HG03575 (cell line): Measurements from ENCODE around the gene MAFG.

Experiments used
- ATAC-seq: cut with Tn5 transposase; IDR thresholded peaks from one replicate; pipeline ENCODE4 v1.9.1; 2021; ENCODE audit not compliant: unreplicated experiment, insufficient number of reproducible peaks, low FRiP score; ENCODE audit errors: extremely low read depth

Gene MAFG

DNA sequence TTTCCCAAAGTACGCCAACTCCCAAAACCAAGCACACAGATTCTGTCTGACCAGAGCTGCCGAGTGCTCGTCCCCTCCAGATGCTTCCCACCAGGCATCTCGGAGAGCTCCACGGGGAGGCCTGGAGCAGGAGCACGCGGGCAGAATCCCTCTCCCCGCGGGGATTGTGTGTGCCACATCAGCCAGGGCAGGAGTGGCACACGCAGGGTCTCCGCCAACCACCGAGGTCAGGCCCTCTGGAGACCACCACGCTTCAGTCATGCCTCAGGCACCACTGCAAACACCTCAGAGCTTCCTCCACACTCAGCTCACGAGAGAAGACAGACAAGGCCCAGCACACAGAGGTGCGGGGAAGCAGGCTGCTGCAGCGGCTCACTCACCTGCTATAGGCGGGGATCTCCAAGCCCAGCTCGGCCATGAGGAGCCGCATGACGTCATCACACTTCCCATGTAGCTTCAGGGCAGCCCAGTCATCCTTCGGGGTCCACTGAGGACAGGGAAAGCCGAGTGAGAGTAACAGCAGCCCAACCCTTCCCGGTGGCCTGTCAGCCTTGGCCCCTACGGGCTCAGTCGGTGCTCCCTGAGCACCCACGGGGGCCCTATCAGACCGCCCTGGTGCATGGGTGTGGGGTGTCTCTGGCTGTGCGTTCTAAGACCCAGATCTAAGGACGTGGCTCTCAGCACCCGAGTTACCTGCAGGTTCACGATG lies 14.0 kb downstream of the MAFG start:
- ATAC-seq, result no peak

DNA sequence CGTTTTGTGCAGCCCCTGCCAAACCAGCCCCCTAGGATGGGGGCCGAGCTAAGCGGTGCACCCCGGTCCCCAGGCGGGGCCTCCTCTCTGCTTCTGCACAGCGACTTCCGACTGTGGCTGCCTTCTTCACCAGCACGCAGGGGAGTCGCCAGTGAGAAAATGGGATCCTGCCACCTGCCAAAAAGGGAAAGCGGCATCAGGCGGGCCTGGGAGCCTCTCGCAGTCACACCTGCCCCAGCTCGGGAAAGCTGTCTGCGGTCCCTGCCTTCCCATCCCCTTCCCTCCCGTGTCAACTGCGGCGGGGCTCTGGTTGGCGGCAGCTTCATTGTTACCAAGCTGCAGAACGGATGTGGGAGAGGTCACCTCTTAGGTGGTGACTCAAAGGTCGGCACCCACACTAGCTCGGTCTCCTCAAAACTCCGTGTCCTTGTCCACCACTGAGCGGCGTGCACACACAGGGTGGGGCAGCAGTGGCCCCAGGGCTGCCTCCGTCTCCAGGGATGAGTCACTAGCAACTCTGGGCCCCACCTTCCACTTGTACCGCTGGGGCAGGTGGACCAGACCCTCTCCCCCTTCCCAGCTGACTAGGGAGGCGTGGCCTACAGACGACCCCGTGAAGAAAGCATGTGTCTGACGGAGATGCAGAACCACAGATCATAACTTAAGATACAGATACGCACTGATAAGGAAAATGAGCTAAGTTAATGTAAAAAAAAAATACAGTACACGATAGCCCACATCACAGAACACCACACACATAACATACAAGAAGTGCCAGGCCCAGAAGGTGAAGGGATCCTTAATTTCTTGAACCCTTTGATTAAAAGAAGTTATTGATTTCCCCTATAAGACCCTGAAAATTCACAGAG lies 14.9 kb downstream of the MAFG start:
- ATAC-seq, result no peak

DNA sequence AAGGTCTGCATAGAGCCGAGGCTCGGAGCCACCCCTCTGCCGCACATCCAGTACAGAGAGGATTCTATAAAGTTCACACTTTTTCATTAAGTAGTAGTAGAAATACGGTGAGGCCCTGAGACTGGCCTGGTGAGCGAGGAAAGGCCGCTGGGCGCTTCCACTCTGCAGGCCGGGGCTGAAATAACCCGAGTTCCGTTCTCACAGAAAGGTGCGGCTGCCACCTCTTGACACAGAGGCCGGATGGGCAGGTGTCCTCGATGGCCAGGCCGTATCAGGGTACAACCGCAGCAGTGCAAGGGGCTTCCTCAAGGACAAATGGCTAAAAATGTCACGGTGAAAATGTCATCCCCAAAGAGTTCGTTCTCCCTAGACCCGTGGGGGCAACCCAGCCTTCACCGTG lies 15.6 kb downstream of the MAFG start:
- ATAC-seq, result no peak

DNA sequence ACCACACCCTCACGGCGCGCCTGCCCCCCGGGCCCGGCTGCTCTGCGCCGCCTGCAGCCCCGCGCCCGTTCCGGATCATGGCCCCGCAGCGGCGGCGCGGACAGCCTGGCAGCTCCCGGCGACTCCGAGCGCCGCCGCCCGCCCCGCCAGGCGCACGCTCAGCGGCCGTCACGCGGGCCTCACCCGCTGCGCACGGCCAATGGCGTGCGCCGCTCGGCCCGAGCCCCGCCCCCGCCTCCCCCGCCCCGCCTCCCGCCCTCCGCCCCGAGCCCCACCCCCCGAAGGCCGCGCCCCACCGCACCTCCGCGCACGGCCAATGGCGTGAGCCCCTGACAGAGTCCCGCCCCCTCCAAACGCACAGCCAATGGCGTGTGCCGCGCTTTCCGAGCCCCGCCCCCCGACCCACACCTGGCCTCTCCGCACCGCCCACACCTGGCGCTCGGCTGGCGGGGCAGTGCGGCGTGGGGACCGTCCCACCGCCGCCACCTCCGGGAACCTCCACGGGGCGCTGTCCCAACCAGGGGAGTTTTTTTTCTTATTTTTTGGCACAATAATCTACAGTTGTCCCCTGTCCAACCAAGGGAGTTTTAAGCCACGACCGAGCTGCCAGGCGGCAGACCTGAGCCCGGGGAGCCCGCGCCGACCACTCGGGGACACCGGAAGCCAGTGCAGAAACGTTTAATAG lies 16.1 kb downstream of the MAFG start, which contains the start of gene PCYT2:
Gene PCYT2 (minus strand): TSS at position 123 of the 685 bp plus-strand sequence. CDS start 44 bp downstream, at position 79.
- no peak for ATAC-seq

DNA sequence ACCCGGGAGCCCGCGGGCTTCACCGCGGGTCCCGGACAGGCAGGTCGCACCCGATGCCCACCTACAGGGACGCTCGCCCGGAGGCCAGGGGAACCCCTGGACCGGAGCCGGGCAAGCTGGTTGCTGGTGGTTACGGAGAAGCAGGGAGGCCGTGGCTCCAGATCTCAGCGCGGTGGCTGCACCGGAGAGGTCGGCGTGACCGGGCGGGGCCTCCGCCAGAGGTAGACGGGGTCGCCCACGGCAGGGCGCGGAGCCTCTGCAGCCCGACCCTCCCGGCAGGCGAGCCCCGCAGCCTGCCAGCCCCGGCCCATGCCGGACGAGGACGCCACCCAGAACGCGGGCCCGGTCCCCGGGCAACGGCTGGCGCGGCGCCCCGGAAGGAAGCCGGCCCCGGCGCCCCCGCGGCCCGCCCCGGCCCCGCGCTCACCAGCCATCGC lies 16.7 kb downstream of the MAFG start:
- ATAC-seq, result no peak

DNA sequence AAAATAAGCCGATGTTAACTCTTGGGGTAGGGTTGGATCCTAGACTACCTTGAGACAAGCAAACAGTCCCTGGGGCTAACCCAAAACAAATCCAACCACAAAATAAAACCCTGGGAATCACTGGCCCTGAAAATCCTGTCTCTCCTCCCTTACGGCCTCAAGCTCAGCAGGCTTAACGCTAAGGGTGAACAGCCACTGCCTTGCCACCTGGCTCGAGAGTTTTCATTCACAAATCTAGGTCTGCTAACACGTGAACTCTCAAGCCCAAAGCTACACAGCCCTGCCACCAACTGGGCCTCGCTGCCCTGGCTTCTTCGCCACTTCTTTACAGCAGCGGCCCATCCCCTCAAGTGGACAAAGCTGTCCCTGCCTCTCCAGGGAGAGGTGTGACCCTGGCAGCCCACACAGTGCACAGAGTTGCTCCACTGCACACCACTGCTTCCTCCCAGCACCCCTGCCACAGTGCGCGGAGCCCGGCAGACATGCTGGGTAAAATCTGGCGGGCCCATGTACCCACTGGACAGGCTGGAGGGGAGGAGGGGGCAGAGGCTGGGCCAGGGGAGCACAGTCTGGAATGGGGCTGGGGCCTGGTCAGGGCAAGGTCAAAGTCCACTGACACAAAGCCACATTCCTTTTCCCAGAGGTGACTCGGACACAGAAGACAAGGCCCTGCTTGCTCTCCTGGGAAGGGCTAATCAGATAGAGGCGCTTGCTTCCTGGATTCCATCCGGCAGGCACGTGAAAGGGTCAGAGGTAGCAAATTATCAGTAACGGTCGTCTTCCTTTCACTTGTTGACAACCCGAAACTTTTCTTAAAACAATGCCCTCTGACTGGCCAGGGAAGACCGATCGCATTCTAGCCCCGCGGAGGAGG lies 17.3 kb downstream of the MAFG start:
- ATAC-seq, result no peak

DNA sequence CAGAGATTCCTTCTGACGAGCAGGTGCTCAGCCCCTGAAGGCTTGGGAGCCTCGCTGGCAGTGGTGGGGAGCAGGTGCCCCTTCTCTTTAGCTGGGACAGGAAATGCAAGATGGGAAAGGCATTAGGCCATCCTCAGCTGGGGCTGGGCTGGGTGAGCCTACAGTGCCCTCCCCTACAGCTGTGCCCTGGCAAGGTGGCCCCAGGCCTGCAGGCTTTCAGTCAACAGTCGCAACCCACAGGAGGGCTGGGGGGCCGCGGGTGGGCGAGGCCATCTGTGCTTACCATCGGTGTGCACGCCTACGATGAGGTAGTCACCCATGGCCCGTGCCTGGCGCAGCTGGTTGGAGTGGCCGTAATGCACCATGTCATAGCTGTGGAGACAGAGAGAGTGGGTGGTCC lies 18.3 kb downstream of the MAFG start:
- no peak for ATAC-seq

DNA sequence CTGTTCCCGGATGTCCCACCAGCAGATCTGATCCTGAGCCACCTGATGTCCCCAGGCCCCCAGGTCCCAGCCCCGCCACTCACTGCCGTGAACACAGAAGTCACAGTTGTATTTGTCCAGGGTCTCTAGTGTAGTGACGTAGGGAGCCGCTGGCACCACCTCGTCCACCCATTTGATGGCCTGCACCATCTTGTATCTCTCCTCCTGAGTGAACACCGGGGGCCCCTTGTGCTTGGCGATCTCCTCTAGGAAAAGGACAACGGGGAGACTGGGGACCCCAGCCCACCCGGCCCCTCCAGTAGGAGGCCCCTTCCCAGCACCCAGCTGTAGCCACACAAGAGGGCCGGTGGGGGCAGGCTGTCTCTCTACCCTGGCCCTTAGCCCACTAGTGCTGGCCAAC lies 18.7 kb downstream of the MAFG start:
- ATAC-seq, result no peak

DNA sequence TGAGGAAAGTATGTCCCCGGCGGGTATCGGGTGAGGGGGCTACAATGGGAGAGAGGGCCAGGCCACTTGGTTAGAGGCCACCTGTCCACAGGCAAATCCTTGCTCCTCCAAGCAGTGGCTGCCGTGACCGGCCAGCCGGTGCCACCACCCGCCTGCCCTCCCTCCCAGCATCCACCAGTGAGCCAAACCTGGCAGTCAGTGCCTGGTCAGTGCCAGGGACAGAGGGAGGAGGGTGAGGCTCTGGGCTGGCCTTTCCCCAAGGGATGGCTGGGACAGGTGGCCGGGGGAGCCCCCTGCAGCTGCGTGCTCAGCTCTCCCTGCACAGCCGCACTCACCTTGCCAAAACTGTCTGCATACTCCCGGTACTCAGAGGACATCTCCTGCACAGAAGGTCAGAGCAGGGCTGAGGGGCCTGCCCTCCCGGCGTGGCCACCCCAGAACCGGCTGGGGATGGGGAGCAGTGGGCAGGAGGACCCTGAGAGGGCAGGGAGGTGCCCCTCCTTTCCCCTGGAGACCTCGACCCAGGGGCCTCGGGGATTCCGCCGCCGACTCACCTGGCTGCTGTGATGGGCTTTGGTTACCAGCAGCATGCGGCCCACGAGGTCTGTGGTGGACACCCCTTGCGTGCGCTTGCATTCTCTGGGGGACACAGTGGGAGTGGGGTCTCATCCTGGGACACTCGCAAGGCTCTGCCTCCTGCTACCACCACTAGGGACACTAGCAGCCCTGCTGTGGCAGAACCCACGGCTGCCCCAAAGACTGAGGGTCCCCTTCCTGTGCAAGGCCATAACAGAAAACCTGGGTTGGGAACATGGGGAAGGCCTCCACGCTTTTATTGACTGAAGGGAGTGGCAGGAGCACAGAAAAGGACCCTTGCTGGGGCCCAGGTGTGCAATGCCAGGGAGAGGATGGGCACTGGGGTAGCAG lies 20.1 kb downstream of the MAFG start:
- no peak for ATAC-seq

DNA sequence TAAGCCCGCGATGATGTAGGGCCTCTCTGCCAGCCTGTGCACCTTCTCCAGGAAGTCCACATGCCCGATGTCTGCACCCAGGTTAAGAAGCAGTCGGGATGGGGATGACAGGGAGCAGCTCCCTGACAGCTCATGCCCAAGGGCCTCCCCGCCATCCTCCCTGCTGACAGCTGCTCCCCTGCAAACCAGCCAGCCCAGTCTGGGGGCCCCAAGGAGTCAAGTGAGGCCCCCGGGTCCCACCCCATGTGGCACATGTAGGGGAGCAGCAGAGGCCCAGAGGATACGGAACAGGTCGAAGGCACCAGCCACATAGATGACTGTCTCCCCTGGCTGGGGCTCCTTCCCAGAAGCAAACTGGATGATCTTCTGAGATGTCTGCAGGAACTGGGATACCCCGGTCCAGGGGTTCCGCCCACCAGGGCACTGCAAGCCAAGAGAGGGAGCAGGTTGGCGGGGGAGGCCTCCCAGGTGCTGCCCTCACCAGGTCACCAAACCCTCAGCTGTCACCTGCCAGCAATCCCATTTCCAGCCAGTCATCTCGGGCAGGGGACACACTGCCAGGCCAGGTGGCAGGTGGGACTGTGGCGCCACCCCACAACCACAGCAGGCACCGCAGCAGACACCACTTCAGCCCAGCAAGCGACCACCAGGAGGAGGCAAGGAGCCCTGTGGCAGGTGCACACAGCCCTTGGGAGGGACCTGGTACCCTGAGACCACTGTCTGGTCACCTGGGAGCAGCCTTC lies 20.9 kb downstream of the MAFG start:
- no peak for ATAC-seq

DNA sequence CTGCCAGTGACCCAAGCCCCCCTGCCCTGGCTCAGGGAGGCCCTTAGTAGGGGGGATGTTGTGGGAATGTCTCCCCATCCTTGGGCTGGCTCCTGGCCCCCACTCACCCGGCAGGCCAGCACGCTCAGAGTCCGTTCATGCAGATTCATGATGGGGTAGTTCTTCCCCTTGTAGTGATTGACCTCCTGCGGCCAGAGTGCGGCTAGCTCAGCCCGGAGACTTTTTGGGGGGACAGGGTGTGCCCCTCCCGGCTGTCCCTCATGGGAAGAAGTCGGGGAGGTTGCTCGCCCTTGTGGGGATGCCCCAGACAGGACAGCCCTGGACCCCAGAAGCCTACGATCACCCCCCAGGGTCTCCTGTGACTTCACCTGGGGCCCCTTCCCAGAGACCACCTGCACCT lies 21.5 kb downstream of the MAFG start:
- ATAC-seq, result no peak

DNA sequence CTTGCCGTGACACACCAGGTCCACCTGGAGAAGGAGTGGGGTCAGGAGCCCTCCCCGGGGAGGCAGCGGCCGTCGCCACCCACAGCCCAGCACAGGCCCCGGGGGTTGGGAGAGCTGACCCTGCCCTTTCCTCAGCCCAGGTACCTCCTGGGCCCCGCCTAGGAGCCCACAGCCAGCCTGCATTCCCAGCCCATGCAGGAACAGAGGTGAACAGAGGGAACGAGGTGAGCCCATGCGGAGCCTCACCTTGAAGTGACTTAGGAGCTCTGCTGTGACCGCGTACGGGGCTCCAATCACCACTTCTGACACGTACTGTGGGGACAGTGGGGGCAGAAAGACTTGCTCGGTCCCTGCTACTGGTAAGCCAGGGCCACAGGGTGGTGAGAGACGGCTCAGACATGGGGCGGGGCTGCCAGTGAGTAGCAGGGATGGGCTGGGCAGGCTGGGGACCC lies 22.1 kb downstream of the MAFG start:
- ATAC-seq, result no peak

DNA sequence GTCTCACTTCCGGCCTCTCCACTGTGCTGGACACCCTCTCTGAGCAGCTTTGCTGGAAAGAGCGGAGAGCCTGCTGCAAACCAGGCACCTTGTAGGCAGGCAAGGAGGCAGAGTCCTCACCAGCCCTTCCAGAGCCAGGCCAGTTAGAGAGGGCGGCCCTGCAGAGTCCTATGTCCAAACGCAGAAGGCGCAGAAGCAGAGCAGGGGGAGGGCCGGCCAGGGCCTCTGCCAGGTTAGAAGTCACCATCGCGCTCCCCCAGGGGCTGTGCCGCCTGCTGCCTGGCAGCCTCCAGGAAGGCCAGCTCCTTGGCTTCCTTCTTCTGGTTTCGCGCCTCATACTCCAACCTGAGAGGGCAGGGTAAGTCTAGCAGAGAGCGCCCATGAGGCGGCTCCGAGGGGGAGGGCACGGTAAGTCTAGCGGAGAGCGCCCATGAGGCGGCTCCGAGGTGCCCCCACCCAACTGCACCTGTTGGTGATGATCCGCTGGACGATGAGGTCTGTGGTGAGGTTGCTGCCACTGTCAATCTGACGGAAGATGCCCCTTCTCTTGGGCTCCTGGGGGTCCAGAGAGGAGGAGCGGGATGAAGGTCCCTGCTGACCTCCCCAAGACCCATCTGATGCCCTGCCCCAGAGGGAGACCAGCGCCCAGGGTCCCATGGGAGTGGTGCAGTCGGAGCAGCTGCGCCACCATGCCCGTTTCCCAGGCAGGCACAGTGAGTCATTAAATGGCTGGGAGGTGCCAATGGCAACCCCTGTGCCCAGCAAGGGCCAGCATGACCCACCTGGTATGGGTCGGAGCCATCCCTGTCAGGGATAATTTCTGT lies 22.7 kb downstream of the MAFG start:
- ATAC-seq, result no peak

DNA sequence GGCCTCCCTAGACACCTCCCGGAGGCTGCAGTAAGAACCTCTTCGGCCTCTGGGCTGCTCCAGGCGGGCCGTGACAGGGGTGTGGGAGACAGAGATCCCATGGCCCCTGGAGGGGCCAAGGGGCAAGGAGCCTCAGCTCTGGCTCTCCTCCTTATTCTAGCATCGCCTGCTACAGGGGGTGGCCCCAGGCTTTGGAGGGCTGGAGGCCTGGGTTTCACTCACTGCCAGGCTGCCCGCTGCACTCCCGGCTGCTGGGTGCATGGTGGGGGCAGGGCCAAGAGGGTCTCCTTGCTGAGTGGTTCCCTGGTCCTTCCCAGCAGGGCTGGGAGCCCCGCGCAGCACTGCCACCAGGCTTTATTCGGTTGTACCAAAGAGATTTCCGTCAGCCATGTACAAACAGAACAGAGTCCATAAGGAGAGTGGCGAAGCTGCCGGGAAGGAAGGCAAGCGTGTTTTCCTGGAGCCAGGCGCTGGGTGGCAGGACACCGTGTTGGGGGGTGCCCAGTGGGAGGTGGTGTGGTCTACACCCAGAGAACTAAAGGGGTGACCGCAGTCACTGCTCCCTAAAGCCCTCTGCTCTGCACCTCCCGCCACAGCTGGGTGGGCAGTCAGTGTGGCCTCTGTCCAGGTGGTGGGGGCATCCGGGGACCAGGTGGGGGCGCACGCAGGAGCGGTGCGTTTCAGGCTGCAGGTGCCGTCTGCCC lies 23.5 kb downstream of the MAFG start:
- ATAC-seq, result no peak

DNA sequence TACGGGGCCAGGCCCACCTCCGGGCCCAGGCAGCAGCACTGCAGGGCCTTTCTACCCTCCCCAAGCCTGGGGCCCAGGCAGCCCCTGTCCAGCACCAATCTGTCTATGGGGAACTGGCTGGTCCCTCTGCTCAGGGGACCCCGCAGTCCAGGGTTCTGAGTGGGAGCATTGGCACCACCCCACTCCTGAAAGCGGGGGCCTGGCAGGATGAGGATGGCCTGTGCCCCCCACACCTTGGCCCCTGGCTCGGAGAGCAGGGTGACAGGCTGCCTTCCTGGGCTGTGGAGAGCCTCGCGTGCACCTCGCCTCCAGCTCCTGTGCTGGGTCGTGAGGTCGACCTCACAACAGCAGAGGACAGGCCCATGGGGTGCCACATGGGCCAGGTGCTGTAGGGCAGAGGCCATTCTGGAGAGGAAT lies 24.1 kb downstream of the MAFG start:
- ATAC-seq, result no peak
